ENCODE results near the gene ZNF804B. TPM values are rescaled to one million over a fixed set of nuclear protein-coding genes. Genes with fewer than 3 reads are reported as not detected.

The ZNF804B gene
- total and polyA plus RNA-seq, 9 of the 15 experiments (the other 6 are each of a cell fraction or from before 2014, with no cell fraction given) = 0.04 to 0.22 (median 0.09) TPM; not detected in 6

- no peak for FAIRE-seq
- TF ChIP-seq MEIS2 (IDR thresholded peaks at IDR 0.05; ENCODE audit: partially characterized antibody) (no peak), NEUROD1 (IDR thresholded peaks at IDR 0.05; ENCODE audit: borderline replicate concordance, low read depth, low read length, partially characterized antibody) (no peak), CBFA2T3 (IDR thresholded peaks at IDR 0.05) (no peak), BCOR (IDR thresholded peaks at IDR 0.05) (no peak), ZNF121 (CRISPR knock-in tag; conservative IDR thresholded peaks at IDR 0.05) (no peak), HCFC1 (IDR thresholded peaks at IDR 0.05; ENCODE audit: low read depth, low read length) (no peak), MCM3 (IDR thresholded peaks at IDR 0.05) (no peak), NR4A1 (CRISPR knock-in tag; IDR thresholded peaks at IDR 0.05) (no peak), NR4A1 (tag; IDR thresholded peaks at IDR 0.05) (no peak), FOXP4 (CRISPR knock-in tag; IDR thresholded peaks at IDR 0.05; ENCODE audit: borderline replicate concordance) (no peak), KAT7 (CRISPR knock-in tag; IDR thresholded peaks at IDR 0.05; ENCODE audit: borderline replicate concordance) (no peak), NCOR1 (IDR thresholded peaks at IDR 0.05) (no peak), NKRF (IDR thresholded peaks at IDR 0.05; ENCODE audit: borderline replicate concordance) (no peak)
- DNase-seq (ENCODE audit: extremely low read depth in 1 of 4, low spot score in 3 of 4) = no peak
These were observed 13.3 kb downstream of the ZNF804B start for GRCh38 chr7:88772776-88773175.

More at GRCh38 chr7:88772776-88773175, 13.3 kb downstream of the ZNF804B start:
- no peak overlapping the region for H3K4me2 ChIP-seq (ENCODE audit: insufficient read depth, low read length)
- H3K9me1 ChIP-seq (ENCODE audit: control insufficient read depth, insufficient read depth, low read length) = no peaks in the 10 kb centered on the region
- H3K27me3 ChIP-seq (ENCODE audit: control insufficient read depth in 2 of 2, insufficient read depth in 2 of 2, low read length in 2 of 2) = no peaks in the 10 kb centered on the region
- in situ Hi-C loops (cut with MboI) (no loop called here), intact Hi-C loops (cut with micrococcal nuclease) (no loop called here)
- H2AFZ ChIP-seq (ENCODE audit: low read depth, low read length) = no peak overlapping the region
- no peaks in the 10 kb centered on the region for H3K79me2 ChIP-seq (ENCODE audit: control insufficient read depth, insufficient read depth, low read length)
- ATAC-seq = no peak
- H3K27ac ChIP-seq (ENCODE audit: extremely low read depth, low read depth, low read length) = no peak overlapping the region
- no peaks in the 10 kb centered on the region for H4K20me1 ChIP-seq (replicated peaks; ENCODE audit: control insufficient read depth, insufficient read depth, low read length)
- H3K4me1 ChIP-seq (replicated peaks in 1 of 2; ENCODE audit: control insufficient read depth in 2 of 2, insufficient read depth in 2 of 2, low read length in 2 of 2) = no peaks in the 10 kb centered on the region
- CTCF ChIA-PET (ENCODE audit: low intra/inter-chr PET ratio) = no interaction called here
- no peaks in the 10 kb centered on the region for H3K9me3 ChIP-seq (replicated peaks; ENCODE audit: control insufficient read depth, insufficient read depth, low read depth, low read length)
- no peak overlapping the region for H3K9ac ChIP-seq (ENCODE audit: insufficient read depth in 1 of 2, low read depth in 2 of 2, low read length in 2 of 2)
- H3K4me3 ChIP-seq = no peak overlapping the region
- H3K36me3 ChIP-seq (ENCODE audit: control insufficient read depth, insufficient read depth, low read length) = no peaks in the 10 kb centered on the region
- POLR2A ChIA-PET = no interaction called here
- no TSS peak for BruUV-seq (replicated peaks)

Data from K562 (cell line).